Measurements from ENCODE around the gene MAP3K1.

MAP3K1 gene

DNA sequence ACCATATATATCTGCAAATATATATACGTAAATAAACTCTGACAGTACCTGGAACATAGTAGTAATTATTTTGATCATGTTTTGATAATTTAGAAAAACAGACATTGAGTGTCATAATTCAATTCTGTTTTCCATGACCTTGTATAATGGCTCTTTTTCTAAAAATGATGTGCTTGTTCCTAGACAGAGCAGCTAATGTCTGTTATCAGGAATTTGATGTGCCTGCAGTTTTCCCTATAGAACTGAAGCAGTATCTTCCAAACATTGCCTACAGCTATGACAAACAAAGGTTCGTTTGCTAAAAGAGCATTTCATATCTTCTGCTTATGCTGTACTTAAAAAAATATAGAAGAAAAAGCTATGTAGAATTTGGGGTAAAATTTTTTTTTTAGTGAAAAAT is 99.3 kb downstream of the MAP3K1 start:
- DNase-seq (ENCODE audit: low spot score in 2 of 2): no peak
- in situ Hi-C loops (cut with MboI; ENCODE audit: low sequenced_read_pairs): no loop called here

DNA sequence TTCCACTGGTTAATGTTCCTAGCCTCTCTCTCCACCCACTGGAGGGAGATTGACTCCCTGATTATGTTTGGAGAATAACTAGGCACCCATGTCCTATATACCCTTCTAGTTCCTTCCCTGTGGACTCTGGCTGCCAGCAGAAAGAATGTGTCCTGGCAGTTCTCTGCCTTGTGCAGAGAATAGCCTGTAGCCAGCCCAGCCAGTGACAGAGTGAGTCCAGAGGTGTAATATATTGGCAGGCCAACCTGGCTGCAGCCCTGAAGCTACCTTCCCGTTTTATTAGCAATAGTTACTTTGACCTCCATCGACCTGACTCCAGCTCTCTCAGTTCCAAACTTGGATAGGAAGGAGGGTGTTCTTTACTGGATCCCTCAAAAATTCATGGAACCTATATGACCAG is 102.2 kb downstream of the MAP3K1 start:
- Histone ChIP-seq H3K9me3 (no peaks in the 10 kb centered on the region), H3K4me3 (no peak overlapping the region), H3K4me1 (no peaks in the 10 kb centered on the region), H3K36me3 (replicated peaks) (peaks cover 12% of the 10 kb centered on the region), H3K27me3 (ENCODE audit: low read depth) (no peaks in the 10 kb centered on the region)
- DNase-seq (ENCODE audit: low spot score in 2 of 2): no peak
- in situ Hi-C loops (cut with MboI; ENCODE audit: low sequenced_read_pairs): no loop called here

More for the DNA sequence above, 99.3 kb downstream of the MAP3K1 start:
- H3K9me3 ChIP-seq: no peaks in the 10 kb centered on the region
- no peaks in the 10 kb centered on the region for H3K27me3 ChIP-seq (ENCODE audit: low read depth)
- no peaks in the 10 kb centered on the region for H3K36me3 ChIP-seq (replicated peaks)
- 0 out of 2 replicates have a peak, but pooled peaks cover 6% of the 10 kb centered on the region for H3K4me1 ChIP-seq
- no peak overlapping the region for H3K4me3 ChIP-seq

DNA sequence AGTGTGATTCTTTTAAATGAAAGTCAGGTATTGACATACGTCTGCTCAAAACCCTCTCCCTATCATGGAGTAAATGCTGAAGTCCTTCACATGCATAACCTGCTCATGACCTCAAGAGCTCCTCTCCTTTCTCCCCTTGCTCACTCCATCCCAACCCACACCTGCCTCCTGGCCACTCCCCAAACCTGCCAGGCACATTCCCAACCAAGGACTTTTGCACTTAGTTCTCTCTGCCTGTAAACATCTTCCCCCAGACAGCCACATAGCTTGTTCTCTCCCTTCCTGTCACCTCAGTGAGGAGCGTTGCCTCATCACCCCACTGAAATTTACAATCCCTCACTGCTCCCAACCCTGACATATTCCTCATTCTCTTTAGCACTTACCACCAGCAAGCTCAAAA is 102.7 kb downstream of the MAP3K1 start:
- Histone ChIP-seq H3K9me3 (no peaks in the 10 kb centered on the region), H3K4me3 (no peak overlapping the region), H3K36me3 (replicated peaks) (peaks cover 17% of the 10 kb centered on the region), H3K27me3 (ENCODE audit: low read depth) (no peaks in the 10 kb centered on the region), H3K4me1 (no peaks in the 10 kb centered on the region)
- no peak for DNase-seq (ENCODE audit: low spot score in 2 of 2)
- in situ Hi-C loops (cut with MboI; ENCODE audit: low sequenced_read_pairs): no loop called here

DNA sequence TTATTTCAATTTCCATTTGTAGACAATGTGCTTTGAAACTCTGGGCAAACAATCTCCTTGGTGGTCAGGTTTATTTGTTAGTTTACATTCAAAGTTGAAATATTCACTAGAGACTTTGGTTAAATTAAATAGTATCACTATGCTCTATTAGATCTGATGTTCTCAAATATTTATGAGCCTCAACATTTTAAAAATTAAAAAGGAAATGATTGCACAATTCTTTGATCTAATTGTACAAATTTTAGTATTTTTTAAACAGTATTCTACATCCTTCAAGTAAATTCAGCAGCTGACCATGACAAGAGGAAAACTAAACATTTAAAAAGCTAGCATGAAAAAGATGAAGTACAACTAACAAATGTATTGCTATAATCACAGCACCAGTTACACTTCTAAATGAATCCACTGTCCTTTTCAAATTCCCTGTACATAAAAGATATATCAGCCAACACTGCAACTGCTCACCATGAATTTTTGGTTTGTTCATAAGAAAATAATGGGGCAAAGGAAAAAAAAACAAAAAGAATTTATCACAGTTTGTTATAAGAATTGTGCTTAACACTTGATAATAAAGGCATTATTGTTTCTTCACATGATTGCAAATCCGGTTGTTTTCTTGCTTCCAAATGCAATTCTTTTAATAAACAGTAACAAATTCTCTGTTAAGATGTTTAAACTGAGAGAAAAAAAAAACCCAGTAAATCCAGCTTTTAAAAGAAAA is 104.8 kb downstream of the MAP3K1 start:
- in situ Hi-C loops (cut with MboI; ENCODE audit: low sequenced_read_pairs): no loop called here
- no peak for DNase-seq (ENCODE audit: low spot score in 2 of 2)
- no peaks in the 10 kb centered on the region for H3K27me3 ChIP-seq (ENCODE audit: low read depth)

GRCh38 chr5:56922922-56923321 is 107.6 kb downstream of the MAP3K1 start:
- DNase-seq (ENCODE audit: low spot score in 2 of 2): no peak
- Histone ChIP-seq H3K4me1 (no peaks in the 10 kb centered on the region), H3K36me3 (replicated peaks) (peaks cover 64% of the 10 kb centered on the region), H3K27me3 (ENCODE audit: low read depth) (no peaks in the 10 kb centered on the region), H3K9me3 (no peaks in the 10 kb centered on the region), H3K4me3 (no peak overlapping the region)
- in situ Hi-C loops (cut with MboI; ENCODE audit: low sequenced_read_pairs): no loop called here

More for the DNA sequence above, 104.8 kb downstream of the MAP3K1 start:
- H3K36me3 ChIP-seq (replicated peaks): peaks cover 36% of the 10 kb centered on the region
- H3K4me1 ChIP-seq: no peaks in the 10 kb centered on the region
- H3K9me3 ChIP-seq: no peaks in the 10 kb centered on the region
- H3K4me3 ChIP-seq: no peak overlapping the region

DNA sequence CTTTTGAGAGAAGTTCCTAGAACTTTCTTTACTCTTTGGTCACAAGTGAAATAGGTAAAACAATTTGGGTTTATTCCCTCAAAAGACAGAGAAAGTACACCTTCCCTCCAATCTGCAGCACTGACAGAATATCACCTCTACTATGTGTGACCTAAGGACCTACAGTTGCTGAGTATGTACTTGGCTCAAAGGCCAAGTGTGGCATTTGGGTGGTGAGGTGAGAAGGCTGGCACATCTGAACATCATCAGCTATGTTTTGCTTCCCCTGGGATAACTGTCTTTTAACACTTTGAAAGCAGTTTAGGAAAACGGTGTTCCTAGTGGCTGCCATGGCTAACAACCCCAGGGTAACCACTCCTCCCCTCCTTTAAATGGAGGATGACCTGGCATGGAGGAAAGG is 119.0 kb downstream of the MAP3K1 start:
- H3K4me3 ChIP-seq: no peak overlapping the region
- no peaks in the 10 kb centered on the region for H3K4me1 ChIP-seq
- no peaks in the 10 kb centered on the region for H3K9me3 ChIP-seq
- H3K27me3 ChIP-seq (ENCODE audit: low read depth): no peaks in the 10 kb centered on the region
- in situ Hi-C loops (cut with MboI; ENCODE audit: low sequenced_read_pairs): no loop called here
- no peak for DNase-seq (ENCODE audit: low spot score in 2 of 2)
- H3K36me3 ChIP-seq (replicated peaks): peaks cover 78% of the 10 kb centered on the region

GRCh38 chr5:56938858-56939257 is 123.5 kb downstream of the MAP3K1 start:
- in situ Hi-C loops (cut with MboI; ENCODE audit: low sequenced_read_pairs): no loop called here

DNA sequence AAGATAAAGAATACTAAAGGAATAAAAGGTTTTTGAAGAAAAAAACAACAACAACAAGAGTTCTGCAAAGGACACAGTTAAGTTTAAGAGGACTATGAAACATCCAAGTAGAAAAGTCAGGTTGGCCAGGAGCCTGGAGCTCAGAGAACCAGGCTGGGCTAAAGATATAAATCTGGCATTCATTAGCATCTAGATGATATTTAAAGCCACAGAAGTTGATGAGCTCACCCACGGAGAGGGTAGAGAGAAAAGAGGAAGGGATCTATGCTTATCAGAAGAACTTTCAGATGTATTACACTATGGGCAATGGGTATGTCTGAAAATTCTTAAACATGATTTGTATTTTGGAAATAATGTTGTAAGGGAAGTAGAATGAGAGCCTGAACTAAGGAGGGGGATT is 126.6 kb downstream of the MAP3K1 start:
- DNase-seq (ENCODE audit: low spot score in 2 of 2): no peak
- no peaks in the 10 kb centered on the region for H3K9me3 ChIP-seq
- no peaks in the 10 kb centered on the region for H3K27me3 ChIP-seq (ENCODE audit: low read depth)
- no peak overlapping the region for H3K4me3 ChIP-seq
- in situ Hi-C loops (cut with MboI; ENCODE audit: low sequenced_read_pairs): no loop called here
- no peaks in the 10 kb centered on the region for H3K4me1 ChIP-seq
- H3K36me3 ChIP-seq (replicated peaks): peaks cover 66% of the 10 kb centered on the region

More at GRCh38 chr5:56938858-56939257, 123.5 kb downstream of the MAP3K1 start:
- Histone ChIP-seq H3K36me3 (replicated peaks) (peaks cover 83% of the 10 kb centered on the region), H3K4me3 (no peak overlapping the region), H3K4me1 (no peaks in the 10 kb centered on the region), H3K9me3 (no peaks in the 10 kb centered on the region), H3K27me3 (ENCODE audit: low read depth) (no peaks in the 10 kb centered on the region)
- no peak for DNase-seq (ENCODE audit: low spot score in 2 of 2)
